HepG2 (cell line): ENCODE measurements around the gene SLC29A1. TPM values are rescaled to one million over a fixed set of nuclear protein-coding genes. Genes with fewer than 3 reads are reported as not detected.

Experiments used
- ARID3A ChIP-seq: IDR thresholded peaks from 2 replicates; pipeline ENCODE4 v1.6.1; 2012; ENCODE audit warnings: low read depth, low read length, improper control_type of control experiment
- ARID5B ChIP-seq: IDR thresholded peaks from 2 replicates; pipeline ENCODE4 v1.4.0; 2020; ENCODE audit warnings: mild to moderate bottlenecking, missing genetic modification reagents
- DNMT1 ChIP-seq: sonication (generic); formaldehyde crosslinking; IDR thresholded peaks from 2 replicates; pipeline ENCODE4 v1.5.1; 2020; ENCODE audit warnings: mild to moderate bottlenecking, missing genetic modification reagents
- KMT2B ChIP-seq: IDR thresholded peaks from 2 replicates; pipeline ENCODE4 v1.6.1; 2016; ENCODE audit warnings: missing genetic modification reagents, missing compliant biosample characterization
- LRRFIP1 ChIP-seq: sonication (generic); formaldehyde crosslinking; conservative IDR thresholded peaks from 2 replicates; pipeline ENCODE4 v1.4.0; 2020; ENCODE audit warnings: missing genetic modification reagents
- PCBP1 ChIP-seq: fragments of 200-400 bp; formaldehyde crosslinking; IDR thresholded peaks from 2 replicates; pipeline ENCODE4 v1.6.1; 2017; ENCODE audit warnings: mild to moderate bottlenecking, low read depth, low read length, borderline replicate concordance
- REST ChIP-seq, 2 experiments: IDR thresholded peaks; 2 replicates each; pipeline ENCODE4 v1.6.1; 2011 to 2012; ENCODE audit warnings: low read length in 2 of 2, borderline replicate concordance in 1 of 2, low read depth in 1 of 2, mild to moderate bottlenecking in 1 of 2, moderate library complexity in 1 of 2
- SALL1 ChIP-seq: sonication (generic); formaldehyde crosslinking; IDR thresholded peaks from 2 replicates; pipeline ENCODE4 v1.8.0; 2022; ENCODE audit warnings: mild to moderate bottlenecking, missing genetic modification reagents
- ZBTB49 ChIP-seq: sonication (generic); formaldehyde crosslinking; IDR thresholded peaks from 2 replicates; pipeline ENCODE4 v1.4.0; 2020; ENCODE audit warnings: missing genetic modification reagents, borderline replicate concordance
- ZNF512 ChIP-seq: sonication (generic); formaldehyde crosslinking; IDR thresholded peaks from 2 replicates; pipeline ENCODE4 v1.4.0; 2020; ENCODE audit warnings: mild to moderate bottlenecking, missing genetic modification reagents
- polyA plus RNA-seq, 8 experiments: library from polyadenylated mRNA; depleted of rRNA in 3 of 8; stranded (reverse) in 7 of 8; unstranded in 1 of 8; fragments of >200 nt; fragmentation: Illumina TruSeq in 4 of 8; extraction: Trizol in 4 of 8; gene quantifications; 2 replicates each; pipeline versions ENCODE4 v1.2.1 to v1.2.3, GENCODE V29; 2011 to 2016; ENCODE audit warnings: low read depth in 4 of 8, missing spikeins in 1 of 8, mixed read lengths in 1 of 8; ENCODE audit not compliant: insufficient read depth in 1 of 8
- total RNA-seq, 5 experiments: library from RNA; depleted of rRNA; stranded (reverse); fragments of >200 nt; fragmentation: Illumina TruSeq; extraction: Trizol; gene quantifications; 2 replicates each; pipeline ENCODE4 v1.2.3, GENCODE V29; 2016; ENCODE audit warnings: low read depth in 1 of 5

SLC29A1 gene
- total and polyA plus RNA-seq, 2 of the 13 experiments (the other 11 are each of a cell fraction or from before 2014, with no cell fraction given): 43.2 to 106 TPM

GRCh38 chr6:44257025-44257752 is 33.8 kb downstream of the SLC29A1 start, which contains the start of gene SLC35B2 (continued):
- no peak for TF ChIP-seq REST (IDR thresholded peaks at IDR 0.05; ENCODE audit: borderline replicate concordance in 1 of 2, low read depth in 1 of 2, low read length in 2 of 2)
- no peak; the same call in 1 of the 2 replicates for TF ChIP-seq LRRFIP1 (CRISPR knock-in tag)
- TF ChIP-seq KMT2B: peak; percentile 63; the same call in 1 of the 2 replicates
- peak; percentile 78; the same call in 1 of the 2 replicates for TF ChIP-seq ZNF512 (CRISPR knock-in tag)
- TF ChIP-seq PCBP1: peak; percentile 95; the same call in 1 of the 2 replicates
- no peak for TF ChIP-seq ZBTB49 (CRISPR knock-in tag)
- TF ChIP-seq ARID3A: no peak
- no peak; the same call in 1 of the 2 replicates for TF ChIP-seq DNMT1 (CRISPR knock-in tag)
- TF ChIP-seq SALL1 (CRISPR knock-in tag): peak; percentile 87
- peak; percentile 47; the same call in 1 of the 2 replicates for TF ChIP-seq ARID5B (CRISPR knock-in tag)
